Mononuclear cell (primary cell): ENCODE results near the gene ARNT2. TPM values are rescaled to one million over a fixed set of nuclear protein-coding genes. Genes with fewer than 3 reads are reported as not detected.

Experiments used
- H3K27me3 ChIP-seq: 2 replicates; pipeline ENCODE4 v1.6.0; 2011; ENCODE audit warnings: low read length, control low read depth; ENCODE audit not compliant: insufficient read depth
- H3K4me1 ChIP-seq: 2 replicates; pipeline ENCODE4 v1.5.1; 2011; ENCODE audit warnings: mild to moderate bottlenecking, low read length, control low read depth; ENCODE audit not compliant: insufficient read depth
- H3K4me3 ChIP-seq: 2 replicates; pipeline ENCODE4 v1.5.1; 2011; ENCODE audit warnings: mild to moderate bottlenecking, low read length, moderate library complexity
- H3K9me3 ChIP-seq: 2 replicates; pipeline ENCODE4 v1.5.1; 2011; ENCODE audit warnings: low read depth, mild to moderate bottlenecking, control low read depth, low read length
- total RNA-seq: library from RNA; depleted of rRNA; stranded (reverse); fragments of >200 nt; gene quantifications from one replicate; pipeline ENCODE4 v1.2.3, GENCODE V29; 2012

Gene ARNT2
- total RNA-seq, 1 donor = not detected

DNA sequence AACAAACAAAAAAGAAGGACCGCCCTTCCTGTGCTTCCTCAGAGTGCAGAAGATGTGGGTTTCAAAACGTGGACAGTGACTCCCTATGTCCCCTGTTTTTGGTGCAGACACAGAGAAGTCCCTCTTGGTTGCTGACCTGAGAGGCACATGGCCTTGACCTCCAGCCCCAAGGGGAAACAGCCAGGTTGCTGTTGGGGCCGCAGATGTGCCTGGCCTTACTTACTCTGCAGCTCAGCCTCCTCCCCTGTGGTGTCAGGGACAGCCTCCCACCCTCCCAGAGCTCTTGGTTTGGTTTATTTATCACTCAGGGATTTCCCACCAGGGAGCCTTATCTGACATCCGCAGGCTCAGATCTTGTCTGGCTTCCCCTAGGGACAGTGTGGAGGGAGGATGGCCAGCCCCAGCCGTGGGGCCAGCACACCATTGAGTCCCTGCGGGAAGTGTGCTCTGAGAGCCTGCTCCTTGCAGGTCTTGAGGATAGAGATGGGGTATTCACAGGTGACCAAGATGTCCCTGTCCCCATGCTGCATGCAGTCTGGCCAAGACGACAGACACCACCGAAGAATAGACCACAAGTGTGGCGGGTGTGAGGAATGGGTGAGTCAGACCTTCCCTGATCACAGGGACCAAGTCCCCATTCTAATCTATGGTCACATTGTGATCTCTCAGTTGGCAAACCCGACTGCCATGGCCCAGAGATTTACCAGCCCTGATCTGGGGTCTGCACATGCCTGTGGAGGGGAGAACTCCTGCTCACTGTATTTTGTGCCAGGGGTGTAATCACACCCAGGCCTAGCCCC, 156.6 kb downstream of the ARNT2 start:
- Histone ChIP-seq H3K4me1 (no peaks in the 10 kb centered on the region), H3K27me3 (no peaks in the 10 kb centered on the region), H3K4me3 (no peak overlapping the region), H3K9me3 (no peaks in the 10 kb centered on the region)

- Histone ChIP-seq H3K27me3 (no peaks in the 10 kb centered on the region), H3K4me1 (no peaks in the 10 kb centered on the region), H3K4me3 (no peak overlapping the region), H3K9me3 (no peaks in the 10 kb centered on the region)
Measured at GRCh38 chr15:80561500-80561899, 157.3 kb downstream of the ARNT2 start.

GRCh38 chr15:80562033-80562432, 157.9 kb downstream of the ARNT2 start:
- Histone ChIP-seq H3K4me1 (no peaks in the 10 kb centered on the region), H3K4me3 (no peak overlapping the region), H3K9me3 (no peaks in the 10 kb centered on the region), H3K27me3 (no peaks in the 10 kb centered on the region)

- Histone ChIP-seq H3K9me3 (no peaks in the 10 kb centered on the region), H3K27me3 (no peaks in the 10 kb centered on the region), H3K4me1 (no peaks in the 10 kb centered on the region), H3K4me3 (no peak overlapping the region)
Measured at GRCh38 chr15:80562846-80563245, 158.7 kb downstream of the ARNT2 start.

GRCh38 chr15:80563372-80563997, 159.3 kb downstream of the ARNT2 start:
- H3K4me1 ChIP-seq = no peaks in the 10 kb centered on the region
- H3K9me3 ChIP-seq = no peaks in the 10 kb centered on the region
- H3K4me3 ChIP-seq = no peak overlapping the region
- no peaks in the 10 kb centered on the region for H3K27me3 ChIP-seq

- no peaks in the 10 kb centered on the region for H3K27me3 ChIP-seq
- no peaks in the 10 kb centered on the region for H3K4me1 ChIP-seq
- no peaks in the 10 kb centered on the region for H3K9me3 ChIP-seq
- no peak overlapping the region for H3K4me3 ChIP-seq
Measured at GRCh38 chr15:80564056-80564455, 159.9 kb downstream of the ARNT2 start.

- no peaks in the 10 kb centered on the region for H3K9me3 ChIP-seq
- H3K27me3 ChIP-seq = no peaks in the 10 kb centered on the region
- no peak overlapping the region for H3K4me3 ChIP-seq
- no peaks in the 10 kb centered on the region for H3K4me1 ChIP-seq
Measured at GRCh38 chr15:80565398-80565797, 161.2 kb downstream of the ARNT2 start.

GRCh38 chr15:80565988-80566387, 161.8 kb downstream of the ARNT2 start:
- Histone ChIP-seq H3K4me1 (no peaks in the 10 kb centered on the region), H3K9me3 (no peaks in the 10 kb centered on the region), H3K4me3 (no peak overlapping the region), H3K27me3 (no peaks in the 10 kb centered on the region)

- Histone ChIP-seq H3K4me1 (no peaks in the 10 kb centered on the region), H3K27me3 (no peaks in the 10 kb centered on the region)
Measured at GRCh38 chr15:80567721-80568157, 163.6 kb downstream of the ARNT2 start.

DNA sequence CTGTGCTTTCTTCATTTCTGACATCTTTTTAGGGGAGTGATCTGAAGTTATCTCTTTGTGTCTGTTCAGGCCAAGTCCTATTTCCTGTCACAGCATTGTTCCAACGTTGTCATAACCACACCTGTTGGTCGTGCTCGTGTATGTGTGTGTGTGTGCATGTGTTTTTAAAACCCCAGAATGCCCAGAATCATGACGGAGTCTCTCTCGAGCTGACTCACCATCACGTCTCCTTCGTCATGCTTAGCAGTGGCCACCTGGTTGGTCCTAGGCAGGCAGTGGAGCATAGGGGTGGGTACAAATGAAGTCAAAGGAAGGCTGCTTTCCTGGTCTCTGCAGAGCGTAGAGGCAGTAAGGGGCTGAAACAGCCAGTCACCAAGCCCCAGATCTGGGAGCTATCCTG, 164.1 kb downstream of the ARNT2 start:
- Histone ChIP-seq H3K4me3 (no peak overlapping the region), H3K9me3 (no peaks in the 10 kb centered on the region), H3K27me3 (no peaks in the 10 kb centered on the region)

More at GRCh38 chr15:80567721-80568157, 163.6 kb downstream of the ARNT2 start:
- H3K9me3 ChIP-seq = no peaks in the 10 kb centered on the region
- H3K4me3 ChIP-seq = no peak overlapping the region

GRCh38 chr15:80568876-80569605, 164.9 kb downstream of the ARNT2 start:
- H3K27me3 ChIP-seq = no peaks in the 10 kb centered on the region
- H3K4me3 ChIP-seq = no peak overlapping the region
- H3K4me1 ChIP-seq = no peaks in the 10 kb centered on the region
- H3K9me3 ChIP-seq = no peaks in the 10 kb centered on the region

More for the DNA sequence above, 164.1 kb downstream of the ARNT2 start:
- H3K4me1 ChIP-seq = no peaks in the 10 kb centered on the region

GRCh38 chr15:80569656-80570055, 165.5 kb downstream of the ARNT2 start:
- H3K9me3 ChIP-seq = no peaks in the 10 kb centered on the region
- H3K27me3 ChIP-seq = no peaks in the 10 kb centered on the region
- H3K4me1 ChIP-seq = no peaks in the 10 kb centered on the region
- no peak overlapping the region for H3K4me3 ChIP-seq

DNA sequence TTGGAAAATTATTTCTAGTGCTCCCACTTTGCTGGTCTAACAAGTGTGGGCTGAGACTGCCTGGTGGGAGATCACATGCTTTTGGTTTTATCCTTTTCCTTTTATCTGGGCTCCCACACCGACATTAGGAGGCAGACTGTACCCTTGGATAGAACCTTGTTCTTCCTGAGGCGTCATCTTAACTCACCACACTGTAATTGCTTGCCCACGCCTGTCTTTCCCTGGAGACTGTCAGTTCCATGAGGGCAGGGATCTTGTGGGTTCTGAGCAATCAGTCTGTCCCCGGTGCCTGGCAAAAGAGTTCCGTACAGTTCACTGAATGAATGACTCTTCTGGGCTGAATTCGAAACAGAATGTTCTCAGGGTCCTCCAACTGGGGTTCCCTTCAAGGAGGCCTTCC, 166.4 kb downstream of the ARNT2 start:
- Histone ChIP-seq H3K9me3 (no peaks in the 10 kb centered on the region), H3K27me3 (no peaks in the 10 kb centered on the region), H3K4me1 (no peaks in the 10 kb centered on the region), H3K4me3 (no peak overlapping the region)

GRCh38 chr15:80572337-80572736, 168.2 kb downstream of the ARNT2 start:
- Histone ChIP-seq H3K27me3 (no peaks in the 10 kb centered on the region), H3K9me3 (no peaks in the 10 kb centered on the region), H3K4me3 (no peak overlapping the region), H3K4me1 (no peaks in the 10 kb centered on the region)

GRCh38 chr15:80573606-80574005, 169.4 kb downstream of the ARNT2 start:
- Histone ChIP-seq H3K27me3 (no peaks in the 10 kb centered on the region), H3K4me1 (no peaks in the 10 kb centered on the region), H3K9me3 (no peaks in the 10 kb centered on the region), H3K4me3 (no peak overlapping the region)
